ENCODE results near the gene HPSE2.

The HPSE2 gene

DNA sequence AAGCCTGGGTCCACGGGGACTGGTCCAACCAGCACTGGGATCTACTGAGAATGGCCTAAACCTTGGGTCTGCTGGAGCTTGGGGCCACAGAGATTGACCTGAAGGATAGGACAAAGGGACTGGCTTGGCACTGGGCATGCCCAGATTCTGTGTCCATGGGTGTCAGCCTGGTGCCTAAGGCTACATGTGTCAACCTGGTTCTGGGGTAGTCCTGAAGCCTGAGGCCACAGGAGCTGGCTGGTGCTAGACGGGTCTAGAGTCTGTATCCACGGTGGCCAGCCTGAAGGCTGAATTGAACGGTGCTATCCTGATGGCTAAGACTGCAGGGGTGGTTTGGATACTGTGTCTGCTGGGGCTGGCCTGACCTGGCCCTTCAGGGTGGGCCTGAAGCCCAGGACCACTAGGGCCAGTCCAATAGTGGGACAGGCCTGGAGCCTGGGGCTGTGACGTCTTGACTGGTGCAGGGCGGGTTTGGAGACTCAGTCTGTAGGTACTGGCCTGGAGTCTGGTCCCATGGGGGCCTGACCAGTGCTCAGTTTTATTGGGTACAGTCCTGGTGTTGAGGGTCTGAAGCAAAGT lies 636.5 kb downstream of the HPSE2 start:
- TF ChIP-seq, protein P1, sequence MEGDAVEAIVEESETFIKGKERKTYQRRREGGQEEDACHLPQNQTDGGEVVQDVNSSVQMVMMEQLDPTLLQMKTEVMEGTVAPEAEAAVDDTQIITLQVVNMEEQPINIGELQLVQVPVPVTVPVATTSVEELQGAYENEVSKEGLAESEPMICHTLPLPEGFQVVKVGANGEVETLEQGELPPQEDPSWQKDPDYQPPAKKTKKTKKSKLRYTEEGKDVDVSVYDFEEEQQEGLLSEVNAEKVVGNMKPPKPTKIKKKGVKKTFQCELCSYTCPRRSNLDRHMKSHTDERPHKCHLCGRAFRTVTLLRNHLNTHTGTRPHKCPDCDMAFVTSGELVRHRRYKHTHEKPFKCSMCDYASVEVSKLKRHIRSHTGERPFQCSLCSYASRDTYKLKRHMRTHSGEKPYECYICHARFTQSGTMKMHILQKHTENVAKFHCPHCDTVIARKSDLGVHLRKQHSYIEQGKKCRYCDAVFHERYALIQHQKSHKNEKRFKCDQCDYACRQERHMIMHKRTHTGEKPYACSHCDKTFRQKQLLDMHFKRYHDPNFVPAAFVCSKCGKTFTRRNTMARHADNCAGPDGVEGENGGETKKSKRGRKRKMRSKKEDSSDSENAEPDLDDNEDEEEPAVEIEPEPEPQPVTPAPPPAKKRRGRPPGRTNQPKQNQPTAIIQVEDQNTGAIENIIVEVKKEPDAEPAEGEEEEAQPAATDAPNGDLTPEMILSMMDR (IDR thresholded peaks at IDR 0.05; ENCODE audit: low read depth, low read length): no peak
- peaks cover 39% of the 10 kb centered on the region for H3K27me3 ChIP-seq (ENCODE audit: insufficient read depth, low read depth, severe bottlenecking)

DNA sequence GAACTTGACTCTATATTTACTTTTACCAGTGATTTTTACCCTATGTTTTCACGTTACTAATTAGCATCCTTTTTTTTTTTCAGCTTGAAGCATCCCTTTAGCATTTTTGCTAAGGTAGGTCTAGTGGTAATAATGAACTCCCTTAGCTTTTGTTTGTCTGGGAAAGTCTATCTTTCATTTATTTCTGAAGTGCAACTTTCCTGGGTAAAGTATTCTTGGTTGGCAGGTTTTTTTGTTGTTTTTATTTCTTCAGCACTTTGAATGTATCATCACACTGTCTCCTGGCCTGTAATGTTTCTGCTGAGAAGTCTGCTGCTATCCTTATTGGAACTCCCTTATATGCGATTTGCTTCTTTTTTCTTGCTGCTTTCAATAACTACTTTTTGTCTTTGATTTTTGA lies 639.2 kb downstream of the HPSE2 start:
- H3K27ac ChIP-seq: no peak overlapping the region
- H3K9me3 ChIP-seq (ENCODE audit: severe bottlenecking): peaks cover 10% of the 10 kb centered on the region
- DNase-seq: no peak
- peaks cover 33% of the 10 kb centered on the region for H3K27me3 ChIP-seq (ENCODE audit: insufficient read depth, low read depth, severe bottlenecking)
- no peak overlapping the region for H3K4me3 ChIP-seq (ENCODE audit: low read depth, low read length)
- TF ChIP-seq, protein P1 (IDR thresholded peaks at IDR 0.05; ENCODE audit: low read depth, low read length): no peak
- no peaks in the 10 kb centered on the region for H3K36me3 ChIP-seq

More for the DNA sequence above, 636.5 kb downstream of the HPSE2 start:
- Histone ChIP-seq H3K27ac (no peak overlapping the region), H3K36me3 (no peaks in the 10 kb centered on the region), H3K4me3 (ENCODE audit: low read depth, low read length) (no peak overlapping the region), H3K9me3 (ENCODE audit: severe bottlenecking) (peaks cover 10% of the 10 kb centered on the region)
- DNase-seq: no peak

DNA sequence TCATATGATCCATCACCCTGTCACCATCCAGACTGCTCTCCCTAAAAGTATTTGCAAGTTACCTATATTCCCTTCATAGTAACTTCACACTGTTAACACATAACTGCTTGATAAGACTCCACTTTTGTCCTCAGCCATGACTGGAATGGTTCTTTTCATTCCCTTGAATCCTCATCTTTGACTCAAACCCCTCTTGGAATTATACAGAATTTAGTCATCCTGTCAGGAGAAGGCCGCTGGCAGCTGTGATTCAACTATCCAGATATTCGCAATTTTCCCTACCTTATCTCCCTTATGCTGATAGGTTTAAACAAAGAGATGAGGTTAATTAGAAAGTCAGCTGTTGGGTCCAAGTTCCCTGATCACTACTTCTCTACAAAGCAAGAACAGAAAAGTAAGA lies 646.0 kb downstream of the HPSE2 start:
- no peak overlapping the region for H3K27ac ChIP-seq
- H3K27me3 ChIP-seq (ENCODE audit: insufficient read depth, low read depth, severe bottlenecking): peaks cover 64% of the 10 kb centered on the region
- H3K36me3 ChIP-seq: no peaks in the 10 kb centered on the region
- TF ChIP-seq, protein P1 (IDR thresholded peaks at IDR 0.05; ENCODE audit: low read depth, low read length): no peak
- H3K4me3 ChIP-seq (ENCODE audit: low read depth, low read length): no peak overlapping the region
- no peaks in the 10 kb centered on the region for H3K9me3 ChIP-seq (ENCODE audit: severe bottlenecking)
- DNase-seq: no peak

DNA sequence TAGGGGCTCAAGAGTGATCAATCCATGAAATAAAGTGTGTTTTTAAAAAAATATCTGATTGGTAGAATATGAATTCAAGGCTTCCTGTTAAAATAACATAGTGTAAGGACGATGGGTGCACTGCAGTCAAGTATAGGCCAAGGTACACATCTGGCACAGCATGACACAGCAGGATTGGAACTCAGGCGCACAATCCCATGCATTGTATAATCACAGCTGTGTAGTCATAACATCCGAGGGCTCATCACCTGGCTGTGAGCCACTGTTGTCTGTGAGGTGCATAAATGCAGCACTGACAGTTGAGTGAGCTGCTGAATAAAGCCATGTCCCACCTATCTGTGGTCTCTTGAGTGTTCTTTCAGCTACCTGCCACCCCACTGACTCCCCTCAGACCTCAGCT lies 646.6 kb downstream of the HPSE2 start:
- Histone ChIP-seq H3K36me3 (no peaks in the 10 kb centered on the region), H3K9me3 (ENCODE audit: severe bottlenecking) (no peaks in the 10 kb centered on the region), H3K4me3 (ENCODE audit: low read depth, low read length) (no peak overlapping the region), H3K27ac (no peak overlapping the region), H3K27me3 (ENCODE audit: insufficient read depth, low read depth, severe bottlenecking) (peaks cover 61% of the 10 kb centered on the region)
- TF ChIP-seq, protein P1 (IDR thresholded peaks at IDR 0.05; ENCODE audit: low read depth, low read length): no peak
- DNase-seq: no peak

DNA sequence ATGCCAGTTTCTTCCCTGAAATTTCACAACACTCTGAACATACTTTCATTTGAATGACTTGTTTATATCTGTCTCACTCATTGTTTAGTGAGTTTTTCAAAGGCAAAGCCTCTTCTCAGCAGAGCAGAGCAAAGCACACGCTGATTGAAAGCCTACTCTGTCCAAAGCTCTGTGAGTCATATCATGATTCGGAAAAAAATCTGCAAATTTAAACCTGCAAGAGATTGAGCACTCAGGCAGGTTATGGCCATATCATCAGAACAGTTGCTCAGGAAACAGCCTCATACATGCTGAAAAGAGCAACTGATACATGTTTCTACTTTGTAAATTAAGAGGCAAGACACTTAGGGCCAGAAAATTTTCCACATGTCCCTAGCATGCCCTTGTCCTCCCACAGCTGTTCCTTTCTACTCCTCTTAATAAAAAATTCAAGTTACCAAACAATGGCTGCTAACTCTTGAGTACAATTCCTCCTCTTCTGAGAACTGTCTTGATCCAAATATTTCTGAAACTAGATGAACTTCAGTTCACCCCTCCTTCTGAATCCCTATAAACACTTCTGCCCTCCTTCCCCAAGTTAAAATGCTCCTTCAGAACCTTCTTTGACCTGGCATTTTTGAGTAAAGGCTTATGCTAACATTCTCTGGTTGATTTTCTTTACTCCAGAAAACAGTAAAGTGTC lies 648.4 kb downstream of the HPSE2 start:
- Histone ChIP-seq H3K27ac (no peak overlapping the region), H3K36me3 (no peaks in the 10 kb centered on the region), H3K27me3 (ENCODE audit: insufficient read depth, low read depth, severe bottlenecking) (peaks cover 63% of the 10 kb centered on the region), H3K4me3 (ENCODE audit: low read depth, low read length) (no peak overlapping the region), H3K9me3 (ENCODE audit: severe bottlenecking) (no peaks in the 10 kb centered on the region)
- TF ChIP-seq, protein P1 (IDR thresholded peaks at IDR 0.05; ENCODE audit: low read depth, low read length): no peak
- DNase-seq: no peak

All from WERI-Rb-1 (cell line).